IMR-90 (cell line): ENCODE results near the gene NSUN6. TPM values are rescaled to one million over a fixed set of nuclear protein-coding genes. Genes with fewer than 3 reads are reported as not detected.

Source experiments
- ATAC-seq: fragments of 200-7000 bp; cut with Tn5 transposase; 2 replicates; pipeline ENCODE4 v1.9.1; 2020; ENCODE audit warnings: low read depth, mild to moderate bottlenecking, moderate library complexity
- BruUV-seq: library from RNA; stranded (reverse); fragments of 400-500 nt; replicated peaks from 2 replicates; lab custom pipeline; 2021; lab: Mats Ljungman, UMichigan
- CTCF ChIA-PET: fragments of 300-600 bp; formaldehyde crosslinking; extraction: SDS; loops from one replicate; lab custom pipeline; 2021; ENCODE audit warnings: antibody characterized with exemption; lab: Yijun Ruan, JAX
- POLR2A ChIA-PET: fragments of 300-600 bp; sonication (Branson Sonifier 250); formaldehyde crosslinking; loops from one replicate; lab custom pipeline; 2022; ENCODE audit warnings: antibody characterized with exemption; ENCODE audit not compliant: unreplicated experiment; lab: Charles Lee
- DNase-seq: peaks from one replicate; pipeline ENCODE4 v3.0.0; 2013
- H2AFZ ChIP-seq: replicated peaks from 2 replicates; pipeline ENCODE3; 2013; ENCODE audit warnings: low read length, mild to moderate bottlenecking; ENCODE audit not compliant: poor library complexity
- H2AK5ac ChIP-seq: 2 replicates; pipeline ENCODE4 v1.6.1; 2013; ENCODE audit warnings: low read depth, low read length, inconsistent platforms
- H2AK9ac ChIP-seq: replicated peaks from 2 replicates; pipeline ENCODE3; 2013; ENCODE audit warnings: mild to moderate bottlenecking, low read depth, low read length, moderate library complexity; ENCODE audit not compliant: poor library complexity
- H2BK120ac ChIP-seq: 2 replicates; pipeline ENCODE4 v1.6.1; 2013; ENCODE audit warnings: low read depth, low read length, inconsistent platforms
- H2BK15ac ChIP-seq: 3 replicates; pipeline ENCODE4 v1.6.1; 2013; ENCODE audit warnings: low read depth, low read length, inconsistent platforms
- H2BK20ac ChIP-seq: 2 replicates; pipeline ENCODE4 v1.6.1; 2013; ENCODE audit warnings: low read depth, mild to moderate bottlenecking, inconsistent platforms, low read length, moderate library complexity
- H2BK5ac ChIP-seq: 2 replicates; pipeline ENCODE4 v1.6.1; 2013; ENCODE audit warnings: mild to moderate bottlenecking, low read depth, low read length, inconsistent platforms; ENCODE audit not compliant: poor library complexity, severe bottlenecking
- H3K14ac ChIP-seq: replicated peaks from 2 replicates; pipeline ENCODE4 v1.6.1; 2013; ENCODE audit warnings: low read depth, low read length, inconsistent platforms
- H3K18ac ChIP-seq: 2 replicates; pipeline ENCODE4 v1.6.1; 2013; ENCODE audit warnings: low read depth, low read length, control low read depth
- H3K23ac ChIP-seq: 2 replicates; pipeline ENCODE4 v1.6.1; 2013; ENCODE audit warnings: low read depth, low read length, inconsistent platforms
- H3K27ac ChIP-seq: 2 replicates; pipeline ENCODE4 v1.5.1; 2013; ENCODE audit warnings: mild to moderate bottlenecking, control low read depth, low read length; ENCODE audit not compliant: insufficient read depth
- H3K27me3 ChIP-seq: 2 replicates; pipeline ENCODE4 v1.6.1; 2013; ENCODE audit warnings: low read length; ENCODE audit not compliant: control insufficient read depth, insufficient read depth
- H3K36me3 ChIP-seq: 2 replicates; pipeline ENCODE4 v1.6.1; 2013; ENCODE audit warnings: low read length, mixed read lengths; ENCODE audit not compliant: control insufficient read depth, insufficient read depth
- H3K4ac ChIP-seq: 2 replicates; pipeline ENCODE4 v1.6.1; 2013; ENCODE audit warnings: low read depth, low read length, inconsistent platforms
- H3K4me1 ChIP-seq: 2 replicates; pipeline ENCODE4 v1.6.1; 2013; ENCODE audit warnings: low read length, mixed read lengths; ENCODE audit not compliant: control insufficient read depth, insufficient read depth
- H3K4me2 ChIP-seq: 2 replicates; pipeline ENCODE4 v1.6.1; 2013; ENCODE audit warnings: low read depth, mild to moderate bottlenecking, control low read depth, low read length, moderate library complexity
- H3K4me3 ChIP-seq: 2 replicates; pipeline ENCODE4 v1.5.1; 2013; ENCODE audit warnings: low read depth, mild to moderate bottlenecking, control low read depth, low read length, moderate library complexity; ENCODE audit not compliant: insufficient read depth
- H3K56ac ChIP-seq: 2 replicates; pipeline ENCODE4 v1.6.1; 2013; ENCODE audit warnings: low read length, inconsistent platforms; ENCODE audit not compliant: insufficient read depth; ENCODE audit errors: extremely low read depth
- H3K79me1 ChIP-seq, 2 experiments: 2 replicates each; pipeline ENCODE4 v1.6.1; 2013; ENCODE audit warnings: low read length in 2 of 2, inconsistent platforms in 1 of 2, low read depth in 1 of 2
- H3K9ac ChIP-seq: 2 replicates; pipeline ENCODE4 v1.6.1; 2013; ENCODE audit warnings: low read depth, low read length, control low read depth
- H3K9me1 ChIP-seq: 2 replicates; pipeline ENCODE4 v1.6.1; 2013; ENCODE audit warnings: low read length, inconsistent platforms; ENCODE audit not compliant: insufficient read depth
- H3K9me3 ChIP-seq: 2 replicates; pipeline ENCODE4 v1.6.1; 2013; ENCODE audit warnings: low read length; ENCODE audit not compliant: control insufficient read depth, insufficient read depth
- H4K20me1 ChIP-seq: 2 replicates; pipeline ENCODE4 v1.6.1; 2013; ENCODE audit warnings: low read length, inconsistent platforms; ENCODE audit not compliant: insufficient read depth
- H4K5ac ChIP-seq: 2 replicates; pipeline ENCODE4 v1.6.1; 2013; ENCODE audit warnings: mild to moderate bottlenecking, low read depth, low read length, control low read depth
- H4K8ac ChIP-seq, 2 experiments: 2 replicates each; pipeline ENCODE4 v1.6.1; 2013; ENCODE audit warnings: low read depth in 2 of 2, low read length in 2 of 2, control low read depth in 1 of 2, inconsistent platforms in 1 of 2
- H4K91ac ChIP-seq: 2 replicates; pipeline ENCODE4 v1.6.1; 2013; ENCODE audit warnings: low read depth, low read length, inconsistent platforms; ENCODE audit not compliant: insufficient read depth
- CEBPB ChIP-seq: IDR thresholded peaks from 2 replicates; pipeline ENCODE4 v1.6.1; 2012; ENCODE audit warnings: low read depth, low read length, improper control_type of control experiment
- CHD1 ChIP-seq: IDR thresholded peaks from 2 replicates; pipeline ENCODE4 v1.6.1; 2012; ENCODE audit warnings: low read depth, low read length, improper control_type of control experiment
- WGBS, 2 experiments: methylation state at CpG; one replicate each; pipeline versions ENCODE4 v1.1.5 to v1.1.7; 2013; ENCODE audit warnings: missing lambda C conversion rate in 2 of 2; ENCODE audit not compliant: insufficient read length in 1 of 2; ENCODE audit errors: extremely low coverage in 2 of 2; 5-methylcytosine and 5-hydroxymethylcytosine counted together
- dilution Hi-C: fragments of 300-500 bp; cut with HindIII; formaldehyde crosslinking; loops from one replicate; pipeline ENCODE4 v1.14.3; 2018; ENCODE audit warnings: low sequenced_read_pairs; ENCODE audit not compliant: unreplicated experiment
- in situ Hi-C: fragments of 300-500 bp; cut with MboI; formaldehyde crosslinking; loops from 3 replicates; pipeline ENCODE4 v1.14.3; 2019; ENCODE audit warnings: low sequenced_read_pairs, inconsistent platforms, mixed read lengths
- intact Hi-C: fragments of 100-400 bp; cut with micrococcal nuclease; formaldehyde crosslinking; loops from 2 replicates; pipeline ENCODE4 v1.10.0; 2022
- polyA plus RNA-seq, 3 experiments: library from polyadenylated mRNA; depleted of rRNA; stranded (reverse); fragments of >200 nt; gene quantifications; 2 replicates each; pipeline ENCODE4 v1.2.3, GENCODE V29; 2012; ENCODE audit warnings: low replicate concordance in 1 of 3
- total RNA-seq: library from RNA; depleted of rRNA; stranded (reverse); fragments of >200 nt; gene quantifications from 2 replicates; pipeline ENCODE4 v1.2.3, GENCODE V29; 2012

The NSUN6 gene
- total and polyA plus RNA-seq, 2 of the 4 experiments (the other 2 are of a cell fraction): 4.6 to 11.5 TPM

- in situ Hi-C loops (loop anchor here (25.0 kb wide), 1 partner anchor 1087 kb away; no protein-coding TSS in a partner anchor), intact Hi-C loops (loop anchor here (10.0 kb wide), 1 partner anchor 905 kb away; no protein-coding TSS in a partner anchor), dilution Hi-C loops (no loop called here)
- Histone ChIP-seq H3K4ac (no peak overlapping the region), H3K23ac (no peak overlapping the region), H3K18ac (no peak overlapping the region), H3K79me1 (no peaks in the 10 kb centered on the region), H3K9me3 (peaks cover 3% of the 10 kb centered on the region), H2BK20ac (no peak overlapping the region), H2AK5ac (no peak overlapping the region), H2BK15ac (no peak overlapping the region), H3K36me3 (no peaks in the 10 kb centered on the region), H3K14ac (no peak overlapping the region), H2BK120ac (no peak overlapping the region), H3K56ac (no peak overlapping the region), H4K20me1 (no peaks in the 10 kb centered on the region), H3K27ac (peak overlapping the region; percentile 64; the same call in 1 of the 2 replicates), H2AK9ac (no peak overlapping the region), H2AFZ (no peak overlapping the region), H4K5ac (no peak overlapping the region), H3K9me1 (no peaks in the 10 kb centered on the region), H3K27me3 (peaks cover 1% of the 10 kb centered on the region; the same call in 1 of the 2 replicates), H4K8ac (no peak overlapping the region), H3K4me2 (peak overlapping the region; percentile 47), H3K4me1 (peaks cover 6% of the 10 kb centered on the region), H3K4me3 (no peak overlapping the region), H3K9ac (no peak overlapping the region), H4K91ac (no peak overlapping the region), H2BK5ac (no peak overlapping the region)
- ChIA-PET POLR2A (no interaction called here), CTCF (interaction anchor here (0.9 to 1.1 kb wide), 2 partner anchors 10 to 23 kb away, joined by 3 read pairs; no protein-coding TSS in a partner anchor)
- ATAC-seq (peak; percentile 87), DNase-seq (peak; percentile 58)
- no TSS peak for BruUV-seq
- 50% methylated on average over 1 of the region's 6 CpGs; no CpG with 5 or more reads in 1 of the 2 experiments for WGBS, 2 experiments
- TF ChIP-seq CEBPB (0 out of 2 replicates have a peak, but pooled peaks have one; percentile 9), CHD1 (no peak)
Measured at GRCh38 chr10:18699849-18700840, 48.8 kb upstream of the NSUN6 start.
